HUES64 (cell line): ENCODE measurements around the gene FGA. TPM values are rescaled to one million over a fixed set of nuclear protein-coding genes. Genes with fewer than 3 reads are reported as not detected.

Experiments
- H3K27ac ChIP-seq: 2 replicates; pipeline ENCODE4 v1.7.0; 2013; ENCODE audit warnings: low read depth, low read length, inconsistent platforms
- H3K27me3 ChIP-seq: 2 replicates; pipeline ENCODE4 v1.6.1; 2013; ENCODE audit warnings: mild to moderate bottlenecking, low read length; ENCODE audit not compliant: insufficient read depth
- H3K36me3 ChIP-seq: 2 replicates; pipeline ENCODE4 v1.6.1; 2013; ENCODE audit warnings: mild to moderate bottlenecking, low read length; ENCODE audit not compliant: insufficient read depth
- H3K4me1 ChIP-seq: 2 replicates; pipeline ENCODE4 v1.6.1; 2013; ENCODE audit warnings: mild to moderate bottlenecking, low read length, moderate library complexity; ENCODE audit not compliant: insufficient read depth
- H3K4me3 ChIP-seq: 2 replicates; pipeline ENCODE4 v1.5.1; 2013; ENCODE audit warnings: mild to moderate bottlenecking, low read length, moderate library complexity
- H3K9ac ChIP-seq: 2 replicates; pipeline ENCODE4 v1.6.1; 2013; ENCODE audit warnings: mild to moderate bottlenecking, low read depth, low read length
- H3K9me3 ChIP-seq: 2 replicates; pipeline ENCODE4 v1.6.1; 2013; ENCODE audit warnings: low read depth, low read length; ENCODE audit not compliant: insufficient read depth
- whole genome bisulfite sequencing: fragments of 150-250, 120-280 bp; methylation state at CpG from one replicate; pipeline ENCODE4 v1.1.7; 2013; ENCODE audit warnings: missing lambda C conversion rate; 5-methylcytosine and 5-hydroxymethylcytosine counted together
- polyA plus RNA-seq, 2 experiments: library from polyadenylated mRNA; stranded (reverse); fragments of 50-300 nt; gene quantifications; one replicate each; pipeline ENCODE4 v1.2.3, GENCODE V29; 2013

FGA gene
- polyA plus RNA-seq (2013, experiment 1 of 2), result 1.3 TPM
- polyA plus RNA-seq (2013, experiment 2 of 2), result 3.2 TPM

DNA sequence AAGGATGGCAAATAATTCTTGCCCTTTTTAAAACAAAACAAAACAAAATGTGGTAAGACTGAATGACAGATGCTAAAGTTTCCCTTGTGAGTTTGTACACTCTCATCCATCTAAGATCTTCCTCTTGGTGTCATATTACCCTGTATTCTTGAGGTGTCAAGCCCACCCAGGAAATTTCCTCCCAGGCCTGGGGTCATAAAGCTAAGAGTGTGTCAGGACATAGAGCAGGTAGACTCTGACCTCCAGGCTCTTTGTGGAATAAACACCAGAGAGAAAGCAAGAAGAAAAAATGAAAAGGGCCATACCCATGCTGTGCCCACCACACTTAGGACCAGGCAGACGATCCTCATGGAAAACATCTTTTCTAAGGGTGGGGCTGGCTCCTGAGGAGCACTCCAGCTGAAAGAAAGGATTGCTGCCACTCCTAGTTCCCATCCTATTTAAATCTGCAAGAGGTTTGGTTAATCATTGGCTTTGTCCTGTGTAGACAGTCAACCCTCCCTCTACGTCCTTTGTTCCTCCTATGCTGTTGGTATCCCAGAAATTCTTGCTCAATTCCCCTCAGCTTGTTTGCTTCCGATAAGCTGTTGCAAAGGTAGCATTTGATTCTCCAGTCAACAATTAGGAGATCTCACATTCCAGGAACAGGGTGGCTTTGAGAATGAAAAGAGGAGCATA, at the start of gene FGA:
Gene FGA (minus strand): TSS at position 414 of the 678 bp plus-strand sequence. CDS start 55 bp downstream, at position 359.
- Histone ChIP-seq H3K9ac (no peak within 1 kb of the TSS), H3K36me3 (no peaks in the 10 kb centered on the region), H3K4me1 (0 out of 2 replicates have a peak, but pooled peaks cover 3% of the 10 kb centered on the region), H3K4me3 (no peak within 1 kb of the TSS), H3K27ac (no peak within 1 kb of the TSS), H3K27me3 (no peaks in the 10 kb centered on the region), H3K9me3 (no peaks in the 10 kb centered on the region)
- 73% methylated on average over 3 of the region's 3 CpGs for WGBS

- Histone ChIP-seq H3K27me3 (peaks cover 2% of the 10 kb centered on the region; the same call in 1 of the 2 replicates), H3K27ac (no peak overlapping the region), H3K9me3 (no peaks in the 10 kb centered on the region), H3K9ac (no peak overlapping the region), H3K36me3 (no peaks in the 10 kb centered on the region), H3K4me3 (no peak overlapping the region), H3K4me1 (0 out of 2 replicates have a peak, but pooled peaks cover 7% of the 10 kb centered on the region)
- WGBS, result 89% methylated on average over 2 of the region's 3 CpGs
These were observed 43.5 kb upstream of the FGA start for GRCh38 chr4:154634058-154634457.

DNA sequence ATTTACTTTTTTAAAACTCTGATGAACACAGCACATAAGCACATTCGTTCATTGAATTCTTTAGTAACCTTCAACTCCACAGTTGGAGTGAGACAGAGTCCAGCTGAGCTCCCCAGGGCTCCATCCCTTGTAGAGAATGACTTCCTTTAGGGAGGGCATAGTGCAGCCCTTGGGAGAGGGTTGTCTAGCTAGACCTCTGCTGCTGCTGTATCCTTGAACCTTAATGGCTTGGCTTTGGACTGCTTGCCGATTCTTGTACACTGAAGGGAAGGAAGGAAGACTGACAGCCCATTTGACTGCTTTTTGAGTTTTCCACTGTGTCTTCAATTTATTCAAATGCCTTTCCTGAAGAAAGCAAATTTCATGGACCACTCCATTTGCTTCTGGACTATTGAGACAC, 41.3 kb upstream of the FGA start:
- 92% methylated on average over 2 of the region's 2 CpGs for WGBS
- Histone ChIP-seq H3K4me3 (no peak overlapping the region), H3K27me3 (peaks cover 24% of the 10 kb centered on the region), H3K4me1 (peaks cover 13% of the 10 kb centered on the region; the same call in 1 of the 2 replicates), H3K9me3 (no peaks in the 10 kb centered on the region), H3K36me3 (no peaks in the 10 kb centered on the region), H3K27ac (no peak overlapping the region), H3K9ac (no peak overlapping the region)

DNA sequence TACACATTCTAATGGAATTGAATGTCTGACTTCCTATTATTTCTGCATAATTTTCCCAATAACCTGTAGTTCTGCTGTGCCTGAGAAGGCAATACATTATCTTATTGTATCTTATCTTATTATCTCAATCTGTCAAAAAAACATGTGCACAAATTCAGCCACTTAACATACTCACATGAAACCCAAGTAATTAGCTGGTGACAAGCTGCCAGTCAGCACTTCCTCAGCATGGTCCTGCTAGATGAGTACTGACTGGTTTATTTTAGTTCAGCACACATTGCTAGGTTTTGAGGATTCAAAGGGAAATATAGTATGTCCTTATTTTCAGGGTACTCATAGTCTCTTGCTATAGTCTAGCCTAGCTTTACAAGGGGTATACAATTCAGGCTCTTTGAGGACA, 39.8 kb upstream of the FGA start:
- peaks cover 13% of the 10 kb centered on the region; the same call in 1 of the 2 replicates for H3K4me1 ChIP-seq
- H3K27ac ChIP-seq, result no peak overlapping the region
- peaks cover 39% of the 10 kb centered on the region for H3K27me3 ChIP-seq
- no peak overlapping the region for H3K9ac ChIP-seq
- H3K36me3 ChIP-seq, result no peaks in the 10 kb centered on the region
- H3K4me3 ChIP-seq, result no peak overlapping the region
- H3K9me3 ChIP-seq, result no peaks in the 10 kb centered on the region

- Histone ChIP-seq H3K4me1 (peaks cover 8% of the 10 kb centered on the region; the same call in 1 of the 2 replicates), H3K9ac (peak overlapping the region; percentile 64; the same call in 1 of the 2 replicates), H3K27ac (no peak overlapping the region), H3K9me3 (no peaks in the 10 kb centered on the region), H3K27me3 (peaks cover 41% of the 10 kb centered on the region), H3K4me3 (peak overlapping the region; percentile 62), H3K36me3 (no peaks in the 10 kb centered on the region)
- WGBS, result 6% methylated on average over 48 of the region's 48 CpGs
These were observed 36.4 kb upstream of the FGA start for GRCh38 chr4:154626793-154627484.

DNA sequence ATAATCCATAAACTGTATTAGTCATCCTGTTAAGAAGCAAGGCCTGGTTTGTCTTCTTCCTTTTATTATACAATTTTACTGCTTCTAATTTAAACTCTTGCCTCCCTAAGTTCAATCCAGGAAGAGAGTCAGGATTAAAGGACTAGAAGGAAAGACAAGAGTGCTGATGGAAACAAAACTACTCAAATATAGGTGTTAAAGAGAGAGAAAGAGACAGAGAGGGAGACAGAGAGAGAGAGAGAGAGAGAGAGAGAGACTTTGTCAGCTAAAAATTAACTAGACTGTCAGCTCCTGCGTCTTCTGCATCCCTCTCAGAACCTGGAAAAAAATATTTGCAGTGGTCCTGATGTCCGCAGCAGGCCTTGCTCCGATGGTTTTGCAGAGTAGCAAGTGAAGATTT, 35.4 kb upstream of the FGA start:
- Histone ChIP-seq H3K27ac (no peak overlapping the region), H3K27me3 (peaks cover 41% of the 10 kb centered on the region), H3K9ac (no peak overlapping the region), H3K4me1 (peaks cover 7% of the 10 kb centered on the region; the same call in 1 of the 2 replicates), H3K4me3 (no peak overlapping the region), H3K36me3 (no peaks in the 10 kb centered on the region), H3K9me3 (no peaks in the 10 kb centered on the region)
- 89% methylated on average over 3 of the region's 3 CpGs for WGBS

DNA sequence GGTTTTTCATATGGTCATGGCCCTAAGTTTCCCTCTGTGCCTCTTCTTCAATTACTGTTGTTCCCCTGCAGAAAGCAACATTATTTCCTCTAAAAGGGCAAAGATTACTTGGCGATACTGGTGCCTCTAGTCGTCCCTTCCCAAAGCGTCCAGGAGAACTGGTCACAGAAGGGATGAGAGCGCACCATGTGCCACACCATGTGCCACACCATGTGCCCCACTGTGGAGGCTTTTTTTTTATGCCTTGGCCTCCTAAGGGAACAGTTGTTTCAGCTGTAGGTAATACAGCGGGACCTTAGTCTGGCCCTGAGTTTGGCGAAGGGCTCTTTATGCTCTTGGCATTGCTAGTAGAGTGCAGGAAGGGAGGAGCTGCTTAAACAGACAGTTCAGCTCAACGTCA, 33.5 kb upstream of the FGA start:
- Histone ChIP-seq H3K4me1 (peaks cover 7% of the 10 kb centered on the region; the same call in 1 of the 2 replicates), H3K36me3 (no peaks in the 10 kb centered on the region), H3K9me3 (no peaks in the 10 kb centered on the region), H3K4me3 (no peak overlapping the region), H3K27ac (no peak overlapping the region), H3K27me3 (peaks cover 39% of the 10 kb centered on the region), H3K9ac (no peak overlapping the region)
- WGBS, result 89% methylated on average over 7 of the region's 7 CpGs

- no peak overlapping the region for H3K9ac ChIP-seq
- H3K9me3 ChIP-seq, result no peaks in the 10 kb centered on the region
- peaks cover 7% of the 10 kb centered on the region; the same call in 1 of the 2 replicates for H3K4me1 ChIP-seq
- 86% methylated on average over 3 of the region's 3 CpGs for WGBS
- no peak overlapping the region for H3K4me3 ChIP-seq
- peaks cover 33% of the 10 kb centered on the region for H3K27me3 ChIP-seq
- H3K36me3 ChIP-seq, result no peaks in the 10 kb centered on the region
- H3K27ac ChIP-seq, result no peak overlapping the region
These were observed 32.9 kb upstream of the FGA start for GRCh38 chr4:154623436-154623835.

DNA sequence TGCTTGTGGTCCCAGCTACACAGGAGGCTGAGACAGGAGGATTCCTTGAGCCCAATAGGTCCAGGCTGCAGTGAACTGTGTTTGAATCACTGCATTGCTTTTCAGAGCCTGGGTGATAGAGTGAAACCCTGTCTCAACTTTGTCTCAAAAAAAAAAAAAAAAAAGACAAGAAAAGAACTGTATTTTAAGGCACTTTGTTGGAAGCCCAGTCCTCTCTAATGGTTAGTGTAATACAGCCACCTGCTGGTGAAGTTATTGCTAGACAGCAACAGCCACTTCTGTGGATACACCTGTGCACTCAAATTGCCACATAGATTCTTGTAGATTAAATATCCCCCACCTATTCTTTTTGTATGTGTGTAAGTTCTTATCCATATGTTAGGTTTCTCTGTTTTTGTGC, 32.1 kb upstream of the FGA start:
- Histone ChIP-seq H3K9ac (no peak overlapping the region), H3K27ac (no peak overlapping the region), H3K4me3 (no peak overlapping the region), H3K9me3 (no peaks in the 10 kb centered on the region), H3K27me3 (peaks cover 25% of the 10 kb centered on the region), H3K36me3 (no peaks in the 10 kb centered on the region), H3K4me1 (peaks cover 11% of the 10 kb centered on the region; the same call in 1 of the 2 replicates)

GRCh38 chr4:154620111-154620510, 29.6 kb upstream of the FGA start:
- Histone ChIP-seq H3K9ac (no peak overlapping the region), H3K36me3 (no peaks in the 10 kb centered on the region), H3K4me3 (no peak overlapping the region), H3K27ac (no peak overlapping the region), H3K4me1 (peaks cover 5% of the 10 kb centered on the region; the same call in 1 of the 2 replicates), H3K9me3 (no peaks in the 10 kb centered on the region), H3K27me3 (peaks cover under 1% of the 10 kb centered on the region; the same call in 1 of the 2 replicates)
- 55% methylated on average over 1 of the region's 1 CpG for WGBS

DNA sequence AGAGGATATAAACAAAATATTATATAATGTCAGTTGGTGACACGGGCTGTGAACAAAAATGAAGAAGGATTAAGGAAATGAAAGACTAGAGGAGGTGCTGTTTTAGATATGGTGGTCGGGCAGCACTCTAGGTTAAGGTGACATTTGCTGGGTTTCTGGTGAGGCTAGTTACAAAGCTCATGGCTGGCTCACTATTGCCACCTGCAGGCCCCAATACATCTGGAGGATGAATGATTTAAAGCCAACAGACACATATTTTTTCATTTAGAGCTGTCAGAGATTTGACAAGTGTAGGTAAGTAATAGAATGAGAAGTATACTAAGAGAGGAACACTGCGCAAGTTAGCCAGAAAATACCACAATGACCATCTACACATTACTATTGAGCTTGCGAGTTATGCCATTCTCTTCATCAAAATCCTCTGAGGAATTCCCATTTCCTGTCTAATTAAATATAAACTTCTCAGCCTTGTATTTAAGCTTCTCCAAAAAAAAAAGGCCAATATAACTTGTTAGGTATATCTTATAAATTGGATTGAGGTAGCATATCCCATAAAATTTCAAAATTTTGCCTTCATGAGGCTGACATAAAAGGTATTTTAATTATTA, 28.3 kb upstream of the FGA start:
- Histone ChIP-seq H3K9ac (no peak overlapping the region), H3K9me3 (no peaks in the 10 kb centered on the region), H3K36me3 (no peaks in the 10 kb centered on the region), H3K27me3 (no peaks in the 10 kb centered on the region), H3K27ac (no peak overlapping the region), H3K4me1 (peaks cover 5% of the 10 kb centered on the region; the same call in 1 of the 2 replicates), H3K4me3 (no peak overlapping the region)
- 49% methylated on average over 4 of the region's 4 CpGs for WGBS
